T-cell (primary cell): ENCODE measurements around the gene BTG4. TPM values are rescaled to one million over a fixed set of nuclear protein-coding genes. Genes with fewer than 3 reads are reported as not detected.

Experiments used
- ATAC-seq, 4 experiments: fragments of 200-7000 bp in 3 of 4; fragments of 150-1000 bp in 1 of 4; cut with Tn5 transposase; replicated peaks in 1 of 4; 1 replicate in 3 of 4; 2 replicates in 1 of 4; pipeline ENCODE4 v1.10.0; 2021; ENCODE audit warnings: moderate library complexity in 3 of 4, mild to moderate bottlenecking in 2 of 4, moderate number of reproducible peaks in 1 of 4
- CTCF ChIA-PET, 2 donors: fragments of 300-600 bp; sonication (Branson Sonifier 250); formaldehyde crosslinking; loops; one replicate each; lab custom pipeline; 2022; ENCODE audit warnings: antibody characterized with exemption in 2 of 2; lab: Charles Lee
- POLR2A ChIA-PET, 2 donors: fragments of 300-600 bp; sonication (Branson Sonifier 250); formaldehyde crosslinking; loops; one replicate each; lab custom pipeline; 2022; ENCODE audit warnings: antibody characterized with exemption in 2 of 2; lab: Charles Lee
- DNase-seq, 35 experiments: peaks; one replicate each; pipeline versions ENCODE4 v3.0.0 to v3.0.0-alpha.2; 2013 to 2023
- H3K27ac ChIP-seq: one replicate; pipeline ENCODE4 v1.5.1; 2013; ENCODE audit warnings: low read length
- H3K27me3 ChIP-seq, 2 experiments: replicated peaks in 1 of 2; 1 replicate in 1 of 2; 2 replicates in 1 of 2; pipeline versions ENCODE4 v1.6.1 to v1.7.0; 2013; ENCODE audit warnings: low read length in 1 of 2, mixed read lengths in 1 of 2; ENCODE audit not compliant: control insufficient read depth in 2 of 2, insufficient read depth in 2 of 2; ENCODE audit errors: extremely low read depth in 1 of 2
- H3K36me3 ChIP-seq, 2 donors: 1 replicate in 1 of 2; 2 replicates in 1 of 2; pipeline versions ENCODE4 v1.6.1 to v1.7.0; 2013; ENCODE audit warnings: low read length in 1 of 2; ENCODE audit not compliant: control insufficient read depth in 2 of 2, insufficient read depth in 1 of 2; ENCODE audit errors: extremely low read depth in 1 of 2
- H3K4me1 ChIP-seq, 2 experiments: 1 replicate in 1 of 2; 2 replicates in 1 of 2; pipeline versions ENCODE4 v1.6.1 to v1.7.0; 2013; ENCODE audit warnings: low read length in 2 of 2, mixed read lengths in 1 of 2; ENCODE audit not compliant: insufficient read depth in 2 of 2, control insufficient read depth in 1 of 2; ENCODE audit errors: extremely low read depth in 1 of 2
- H3K4me3 ChIP-seq, 2 donors: 1 replicate in 1 of 2; 2 replicates in 1 of 2; pipeline versions ENCODE4 v1.5.1 to v1.7.0; 2013; ENCODE audit warnings: mild to moderate bottlenecking in 2 of 2, low read length in 1 of 2, moderate library complexity in 1 of 2; ENCODE audit not compliant: control insufficient read depth in 1 of 2; ENCODE audit errors: extremely low read depth in 1 of 2
- H3K9me3 ChIP-seq: 2 replicates; pipeline ENCODE4 v1.7.0; 2013
- H3K27ac Mint-ChIP-seq, 2 donors: one replicate each; pipeline ENCODE4 v1.8.0; 2020 to 2021; ENCODE audit warnings: mild to moderate bottlenecking in 2 of 2, mixed read lengths in 2 of 2
- H3K27me3 Mint-ChIP-seq, 2 donors: one replicate each; pipeline ENCODE4 v1.8.0; 2021 to 2022; ENCODE audit warnings: mixed read lengths in 2 of 2
- H3K36me3 Mint-ChIP-seq: one replicate; pipeline ENCODE4 v1.8.0; 2021; ENCODE audit warnings: mixed read lengths
- H3K4me1 Mint-ChIP-seq, 3 donors: one replicate each; pipeline ENCODE4 v1.8.0; 2020 to 2022; ENCODE audit warnings: mixed read lengths in 3 of 3, mild to moderate bottlenecking in 1 of 3
- H3K4me3 Mint-ChIP-seq, 3 donors: one replicate each; pipeline ENCODE4 v1.8.0; 2020 to 2022; ENCODE audit warnings: mild to moderate bottlenecking in 3 of 3, mixed read lengths in 3 of 3, moderate library complexity in 3 of 3
- H3K9me3 Mint-ChIP-seq, 3 donors: one replicate each; pipeline ENCODE4 v1.8.0; 2020 to 2022; ENCODE audit warnings: mixed read lengths in 3 of 3
- WGBS: methylation state at CpG from one replicate; pipeline ENCODE4 v1.1.5; 2013; ENCODE audit warnings: missing lambda C conversion rate; ENCODE audit not compliant: insufficient coverage; 5-methylcytosine and 5-hydroxymethylcytosine counted together
- total RNA-seq, 35 experiments: library from RNA in 6 of 35; stranded (reverse) in 6 of 35; fragments of 120-200 nt in 1 of 35; gene quantifications; one replicate each; pipeline versions ENCODE4 v1.2.1 to v1.2.4 and lab custom pipeline; 2013 to 2026

The BTG4 gene
- total RNA-seq, 5 donors from 2014 or later (not counting 1 experiment from before 2014, with no cell fraction given) = not detected

DNA sequence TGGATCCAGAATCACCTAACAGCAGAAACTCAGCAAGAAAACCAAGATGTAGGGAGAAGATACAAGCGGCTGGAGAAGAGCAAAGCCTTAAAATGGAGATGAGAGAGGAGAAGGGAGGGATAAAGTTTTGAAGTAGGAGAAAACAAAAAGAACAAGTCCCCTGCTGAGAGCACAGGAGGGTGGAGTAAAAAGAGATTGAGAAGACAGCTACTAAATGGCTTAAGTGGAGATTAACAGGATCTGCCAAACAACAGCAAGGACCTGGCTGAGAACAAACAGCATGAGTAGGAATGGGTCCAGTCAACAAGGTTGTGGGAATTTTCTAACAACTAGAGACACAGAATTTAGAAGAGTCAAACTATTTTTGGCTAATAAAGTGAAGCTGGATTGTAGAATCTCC is 18.1 kb downstream of the BTG4 start:
- ChIA-PET POLR2A (no interaction called here), CTCF (no interaction called here)
- Histone ChIP-seq H3K27ac (no peak overlapping the region), H3K36me3 (no peaks in the 10 kb centered on the region), H3K4me3 (no peak overlapping the region), H3K27me3 (peaks cover 0 to 3% of the 10 kb centered on the region in 2 experiments), H3K9me3 (no peaks in the 10 kb centered on the region), H3K4me1 (no peaks in the 10 kb centered on the region)
- Mint-ChIP-seq H3K27ac (no peak overlapping the region), H3K27me3 (peaks cover 17 to 21% of the 10 kb centered on the region in 2 donors), H3K4me3 (no peak overlapping the region), H3K9me3 (no peaks in the 10 kb centered on the region), H3K4me1 (no peaks in the 10 kb centered on the region), H3K36me3 (no peaks in the 10 kb centered on the region)
- 67% methylated on average over 1 of the region's 1 CpG for WGBS
- no peak for ATAC-seq
- DNase-seq = no peak

- Mint-ChIP-seq H3K36me3 (peaks cover 3% of the 10 kb centered on the region), H3K27me3 (peaks cover 10 to 28% of the 10 kb centered on the region in 2 donors)
- POLR2A ChIA-PET = no interaction called here
Measured at GRCh38 chr11:111490496-111490895, 21.7 kb downstream of the BTG4 start.

GRCh38 chr11:111483431-111483830 is 28.8 kb downstream of the BTG4 start:
- Histone ChIP-seq H3K27me3 (no peaks in the 10 kb centered on the region), H3K4me1 (no peaks in the 10 kb centered on the region), H3K9me3 (peaks cover 2% of the 10 kb centered on the region), H3K36me3 (no peaks in the 10 kb centered on the region), H3K4me3 (no peak overlapping the region), H3K27ac (no peak overlapping the region)
- no peak for ATAC-seq
- peaks cover 2% of the 10 kb centered on the region for H3K36me3 Mint-ChIP-seq
- H3K4me3 Mint-ChIP-seq = no peak overlapping the region
- ChIA-PET POLR2A (no interaction called here), CTCF (no interaction called here)
- DNase-seq = no peak
- peaks cover 9 to 38% of the 10 kb centered on the region in 2 donors for H3K27me3 Mint-ChIP-seq
- no peaks in the 10 kb centered on the region for H3K4me1 Mint-ChIP-seq
- H3K27ac Mint-ChIP-seq = no peak overlapping the region
- peaks cover 11 to 50% (median 32%) of the 10 kb centered on the region in 3 donors for H3K9me3 Mint-ChIP-seq

More at GRCh38 chr11:111490496-111490895, 21.7 kb downstream of the BTG4 start:
- Histone ChIP-seq H3K27me3 (peaks cover 0 to 3% of the 10 kb centered on the region in 2 experiments), H3K4me1 (no peaks in the 10 kb centered on the region), H3K36me3 (no peaks in the 10 kb centered on the region), H3K9me3 (no peaks in the 10 kb centered on the region), H3K27ac (no peak overlapping the region), H3K4me3 (no peak overlapping the region)
- 80% methylated on average over 1 of the region's 1 CpG for WGBS
- no peak for ATAC-seq
- Mint-ChIP-seq H3K9me3 (peaks cover 0 to 14% (median 10%) of the 10 kb centered on the region in 3 donors), H3K27ac (no peak overlapping the region), H3K4me1 (no peaks in the 10 kb centered on the region), H3K4me3 (no peak overlapping the region)
- CTCF ChIA-PET = interaction anchor here in 1 of 2 donors (0.7 kb wide), 1 partner anchor 24 kb away, joined by 3 read pairs; the partner anchor contains the start of gene HOATZ
- DNase-seq = no peak

GRCh38 chr11:111479666-111480065 is 32.5 kb downstream of the BTG4 start:
- Mint-ChIP-seq H3K4me1 (no peaks in the 10 kb centered on the region), H3K27ac (no peak overlapping the region), H3K27me3 (peaks cover 16 to 38% of the 10 kb centered on the region in 2 donors), H3K9me3 (peaks cover 11 to 34% (median 22%) of the 10 kb centered on the region in 3 donors), H3K4me3 (no peak overlapping the region), H3K36me3 (no peaks in the 10 kb centered on the region)
- H3K9me3 ChIP-seq = peaks cover 2% of the 10 kb centered on the region
- no peaks in the 10 kb centered on the region for H3K36me3 ChIP-seq
- CTCF ChIA-PET = no interaction called here
- no peaks in the 10 kb centered on the region for H3K4me1 ChIP-seq
- DNase-seq (no peak), ATAC-seq (no peak)
- H3K4me3 ChIP-seq = no peak overlapping the region
- POLR2A ChIA-PET = no interaction called here
- H3K27ac ChIP-seq = no peak overlapping the region
- no peaks in the 10 kb centered on the region for H3K27me3 ChIP-seq
- no CpG with 5 or more reads among the region's 1 CpG for WGBS

GRCh38 chr11:111477898-111478297 is 34.3 kb downstream of the BTG4 start:
- Mint-ChIP-seq H3K4me1 (no peaks in the 10 kb centered on the region), H3K4me3 (no peak overlapping the region), H3K27ac (no peak overlapping the region), H3K27me3 (peaks cover 16 to 29% of the 10 kb centered on the region in 2 donors), H3K9me3 (peaks cover under 1 to 17% (median 5%) of the 10 kb centered on the region in 3 donors), H3K36me3 (no peaks in the 10 kb centered on the region)
- CTCF ChIA-PET = no interaction called here
- H3K4me3 ChIP-seq = no peak overlapping the region
- H3K9me3 ChIP-seq = no peaks in the 10 kb centered on the region
- H3K27me3 ChIP-seq = no peaks in the 10 kb centered on the region
- H3K27ac ChIP-seq = no peak overlapping the region
- 80% methylated on average over 1 of the region's 2 CpGs for WGBS
- DNase-seq = no peak
- no peaks in the 10 kb centered on the region for H3K4me1 ChIP-seq
- H3K36me3 ChIP-seq = no peaks in the 10 kb centered on the region
- no peak for ATAC-seq
- POLR2A ChIA-PET = no interaction called here

GRCh38 chr11:111476956-111477355 is 35.2 kb downstream of the BTG4 start:
- H3K9me3 Mint-ChIP-seq = peaks cover 0 to 9% (median 0%) of the 10 kb centered on the region in 3 donors
- WGBS = no CpG with 5 or more reads among the region's 3 CpGs
- CTCF ChIA-PET = no interaction called here

More at GRCh38 chr11:111476956-111477355, 35.2 kb downstream of the BTG4 start:
- Histone ChIP-seq H3K9me3 (no peaks in the 10 kb centered on the region), H3K4me1 (no peaks in the 10 kb centered on the region), H3K4me3 (no peak overlapping the region), H3K27me3 (no peaks in the 10 kb centered on the region), H3K36me3 (no peaks in the 10 kb centered on the region), H3K27ac (no peak overlapping the region)
- Mint-ChIP-seq H3K4me3 (no peak overlapping the region), H3K36me3 (no peaks in the 10 kb centered on the region), H3K27ac (no peak overlapping the region), H3K27me3 (peaks cover 16 to 26% of the 10 kb centered on the region in 2 donors), H3K4me1 (no peaks in the 10 kb centered on the region)
- DNase-seq (no peak), ATAC-seq (no peak)
- POLR2A ChIA-PET = no interaction called here
